Mesothelial cell of epicardium (in vitro differentiated cells): Measurements from ENCODE around the gene FSTL5. TPM values are rescaled to one million over a fixed set of nuclear protein-coding genes. Genes with fewer than 3 reads are reported as not detected.

ENCODE experiments used
- DNase-seq, 2 experiments: peaks; one replicate each; pipeline ENCODE4 v3.0.0; 2021; ENCODE audit warnings: low spot score in 2 of 2; ENCODE audit not compliant: unreplicated experiment in 2 of 2
- H3K27ac Mint-ChIP-seq: 2 replicates; pipeline ENCODE4 v1.8.0; 2021; ENCODE audit warnings: mixed read lengths
- H3K27me3 Mint-ChIP-seq: 2 replicates; pipeline ENCODE4 v1.8.0; 2021; ENCODE audit warnings: low read depth, mixed read lengths
- H3K36me3 Mint-ChIP-seq: 2 replicates; pipeline ENCODE4 v1.8.0; 2021; ENCODE audit warnings: mixed read lengths
- H3K4me1 Mint-ChIP-seq: 2 replicates; pipeline ENCODE4 v1.8.0; 2021; ENCODE audit warnings: mixed read lengths
- H3K4me3 Mint-ChIP-seq: 2 replicates; pipeline ENCODE4 v1.8.0; 2021; ENCODE audit warnings: mild to moderate bottlenecking, moderate library complexity, mixed read lengths
- H3K9me3 Mint-ChIP-seq: 2 replicates; pipeline ENCODE4 v1.8.0; 2021; ENCODE audit warnings: mixed read lengths
- CTCF ChIP-seq: fragments of 200-600 bp; sonication (generic); IDR thresholded peaks from one replicate; pipeline ENCODE4 v1.5.0; 2021; ENCODE audit warnings: antibody characterized with exemption; ENCODE audit not compliant: unreplicated experiment
- total RNA-seq: library from RNA; stranded (reverse); gene quantifications from 3 replicates; pipeline ENCODE4 v1.2.1, GENCODE V29; 2021

FSTL5 gene
- total RNA-seq, 1 donor from 2014 or later, result 0.04 TPM

DNA sequence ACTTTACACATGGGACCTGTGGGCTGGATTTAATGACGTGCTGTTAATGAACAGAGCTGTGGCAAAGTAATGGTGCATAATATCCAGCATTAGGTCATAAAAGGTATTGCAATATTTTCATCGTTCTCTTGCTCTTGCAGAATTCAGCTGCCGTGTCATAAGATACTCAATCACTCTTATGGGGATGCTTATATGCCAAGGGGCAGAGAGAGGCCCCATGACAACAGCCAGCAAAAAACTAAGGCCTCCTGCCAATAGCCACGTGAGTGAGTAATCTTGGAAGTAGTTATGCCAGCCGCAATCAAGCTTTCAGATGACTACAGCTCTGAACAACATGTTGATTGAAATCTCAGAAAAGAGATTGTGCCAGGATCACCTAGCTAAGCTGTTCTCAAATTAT is 616.9 kb downstream of the FSTL5 start:
- no peaks in the 10 kb centered on the region for H3K36me3 Mint-ChIP-seq

GRCh38 chr4:161540265-161540664 is 623.5 kb downstream of the FSTL5 start:
- no peaks in the 10 kb centered on the region for H3K4me1 Mint-ChIP-seq
- no peak for TF ChIP-seq CTCF
- DNase-seq, result no peak
- H3K36me3 Mint-ChIP-seq, result no peaks in the 10 kb centered on the region
- no peaks in the 10 kb centered on the region for H3K27me3 Mint-ChIP-seq
- no peak overlapping the region for H3K4me3 Mint-ChIP-seq
- no peak overlapping the region for H3K27ac Mint-ChIP-seq
- H3K9me3 Mint-ChIP-seq, result peaks cover 13% of the 10 kb centered on the region

More for the DNA sequence above, 616.9 kb downstream of the FSTL5 start:
- no peaks in the 10 kb centered on the region for H3K27me3 Mint-ChIP-seq
- peaks cover 5% of the 10 kb centered on the region for H3K9me3 Mint-ChIP-seq
- DNase-seq, result no peak
- no peak for TF ChIP-seq CTCF
- H3K4me3 Mint-ChIP-seq, result no peak overlapping the region
- no peak overlapping the region for H3K27ac Mint-ChIP-seq
- H3K4me1 Mint-ChIP-seq, result peaks cover 4% of the 10 kb centered on the region

DNA sequence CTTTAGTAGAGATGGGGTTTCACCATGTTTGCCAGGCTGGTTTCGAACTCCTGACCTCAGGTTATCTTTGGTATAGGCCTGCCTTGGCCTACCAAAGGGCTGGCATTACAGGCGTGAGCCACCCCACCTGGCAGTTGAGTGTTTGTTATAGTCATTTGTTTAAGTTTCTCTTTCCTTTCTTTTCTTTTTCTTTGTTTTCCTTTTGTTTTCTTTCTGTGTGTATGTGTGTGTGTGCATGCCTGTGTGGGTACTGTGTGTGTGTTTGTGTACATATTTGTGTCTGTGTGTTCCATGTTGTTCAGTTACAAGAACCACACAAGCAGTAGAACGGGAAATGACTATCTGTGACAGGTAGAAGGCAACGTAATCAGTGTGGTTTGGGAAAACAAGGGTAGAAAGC is 624.9 kb downstream of the FSTL5 start:
- no peak for DNase-seq
- no peaks in the 10 kb centered on the region for H3K36me3 Mint-ChIP-seq
- no peaks in the 10 kb centered on the region for H3K4me1 Mint-ChIP-seq
- H3K27me3 Mint-ChIP-seq, result no peaks in the 10 kb centered on the region
- no peak for TF ChIP-seq CTCF
- peaks cover 12% of the 10 kb centered on the region for H3K9me3 Mint-ChIP-seq
- H3K27ac Mint-ChIP-seq, result no peak overlapping the region
- H3K4me3 Mint-ChIP-seq, result no peak overlapping the region

DNA sequence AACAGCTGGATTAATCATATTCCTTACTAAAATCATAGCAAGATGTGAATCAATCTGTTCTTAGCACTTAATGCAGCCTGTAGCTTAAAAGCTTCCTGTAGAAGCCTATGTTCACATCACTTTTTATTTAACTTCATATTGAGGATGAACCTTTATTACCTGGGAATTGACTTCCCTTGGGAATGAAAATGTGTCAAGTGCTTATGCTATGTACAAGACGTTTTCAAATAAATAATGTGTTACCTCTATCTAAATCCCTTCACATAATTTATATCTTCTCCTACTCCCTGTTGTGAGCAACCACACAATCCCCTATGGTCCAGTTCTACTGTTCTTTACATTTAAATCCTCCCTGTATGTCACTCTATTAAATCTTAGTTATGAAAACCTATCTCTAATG is 633.1 kb downstream of the FSTL5 start:
- Mint-ChIP-seq H3K4me3 (no peak overlapping the region), H3K4me1 (no peaks in the 10 kb centered on the region), H3K9me3 (peaks cover 9% of the 10 kb centered on the region), H3K36me3 (no peaks in the 10 kb centered on the region), H3K27me3 (no peaks in the 10 kb centered on the region), H3K27ac (no peak overlapping the region)
- no peak for DNase-seq
- no peak for TF ChIP-seq CTCF

- TF ChIP-seq CTCF, result no peak
- no peak overlapping the region for H3K27ac Mint-ChIP-seq
- H3K4me3 Mint-ChIP-seq, result no peak overlapping the region
- H3K36me3 Mint-ChIP-seq, result no peaks in the 10 kb centered on the region
- peaks cover 5% of the 10 kb centered on the region for H3K9me3 Mint-ChIP-seq
- no peaks in the 10 kb centered on the region for H3K4me1 Mint-ChIP-seq
- DNase-seq, result no peak
- H3K27me3 Mint-ChIP-seq, result no peaks in the 10 kb centered on the region
Observed at GRCh38 chr4:161525121-161525520, 638.7 kb downstream of the FSTL5 start.

DNA sequence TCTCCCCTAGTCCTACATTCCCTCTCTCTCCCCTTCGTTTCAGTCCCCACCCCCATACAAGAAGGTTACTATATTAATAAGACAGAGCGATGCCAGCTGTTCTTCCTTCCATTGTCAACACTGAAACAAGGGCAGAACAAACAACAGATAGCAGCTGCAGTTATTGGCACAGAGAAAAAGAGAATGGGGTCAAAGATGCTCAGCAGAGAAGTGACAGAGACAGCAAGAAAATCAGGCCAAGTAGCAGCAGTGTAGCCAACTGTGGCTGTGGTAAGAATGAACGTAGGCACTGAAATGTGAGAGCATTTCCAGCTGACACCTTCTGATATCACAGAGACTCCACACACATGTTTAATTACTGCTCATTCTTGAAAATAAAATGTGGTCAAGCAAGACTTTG is 641.8 kb downstream of the FSTL5 start:
- H3K36me3 Mint-ChIP-seq, result no peaks in the 10 kb centered on the region
- DNase-seq, result no peak

More for the DNA sequence above, 641.8 kb downstream of the FSTL5 start:
- peaks cover 5% of the 10 kb centered on the region for H3K9me3 Mint-ChIP-seq
- no peak overlapping the region for H3K27ac Mint-ChIP-seq
- H3K4me3 Mint-ChIP-seq, result no peak overlapping the region
- TF ChIP-seq CTCF, result no peak
- no peaks in the 10 kb centered on the region for H3K27me3 Mint-ChIP-seq
- H3K4me1 Mint-ChIP-seq, result no peaks in the 10 kb centered on the region
